NCI-H2196 treated with DMSO at 0.1 percent for 48 hours (cell line): ENCODE measurements around the gene SIPA1L3.

ENCODE experiments used
- DNase-seq: peaks from one replicate; lab custom pipeline; 2025; ENCODE audit not compliant: unreplicated experiment; lab: John Stamatoyannopoulos, UW

The SIPA1L3 gene

GRCh38 chr19:38095411-38096308 is 188.7 kb downstream of the SIPA1L3 start:
- peak; percentile 61 for DNase-seq

- DNase-seq = no peak
These were observed 193.0 kb downstream of the SIPA1L3 start for GRCh38 chr19:38099966-38100365.

- DNase-seq = no peak
These were observed 193.6 kb downstream of the SIPA1L3 start for GRCh38 chr19:38100589-38100988.

- no peak for DNase-seq
These were observed 194.7 kb downstream of the SIPA1L3 start for GRCh38 chr19:38101723-38102122.

- no peak for DNase-seq
These were observed 198.6 kb downstream of the SIPA1L3 start for GRCh38 chr19:38105574-38105973.

GRCh38 chr19:38107129-38107528 is 200.1 kb downstream of the SIPA1L3 start:
- no peak for DNase-seq

GRCh38 chr19:38111898-38112297 is 204.9 kb downstream of the SIPA1L3 start:
- no peak for DNase-seq

GRCh38 chr19:38114651-38115050 is 207.6 kb downstream of the SIPA1L3 start:
- DNase-seq = no peak

- DNase-seq = no peak
These were observed 208.3 kb downstream of the SIPA1L3 start for GRCh38 chr19:38115271-38115802.

- DNase-seq = no peak
These were observed 211.2 kb downstream of the SIPA1L3 start for GRCh38 chr19:38118176-38118575.

- DNase-seq = no peak
These were observed 213.5 kb downstream of the SIPA1L3 start for GRCh38 chr19:38120471-38121025.

GRCh38 chr19:38122402-38123093 is 215.5 kb downstream of the SIPA1L3 start:
- DNase-seq = no peak

- DNase-seq = no peak
These were observed 218.2 kb downstream of the SIPA1L3 start for GRCh38 chr19:38125238-38125637.

- no peak for DNase-seq
These were observed 223.4 kb downstream of the SIPA1L3 start for GRCh38 chr19:38130399-38130798.

- DNase-seq = no peak
These were observed 225.8 kb downstream of the SIPA1L3 start for GRCh38 chr19:38132781-38133180.

GRCh38 chr19:38133319-38133718 is 226.3 kb downstream of the SIPA1L3 start:
- DNase-seq = no peak

- DNase-seq = no peak
These were observed 227.6 kb downstream of the SIPA1L3 start for GRCh38 chr19:38134540-38135149.

- DNase-seq = no peak
These were observed 228.4 kb downstream of the SIPA1L3 start for GRCh38 chr19:38135150-38135998.

- peak; percentile 48 for DNase-seq
These were observed 232.1 kb downstream of the SIPA1L3 start for GRCh38 chr19:38139122-38139521.

- DNase-seq = no peak
These were observed 234.1 kb downstream of the SIPA1L3 start for GRCh38 chr19:38141108-38141507.
